KMS-11 (cell line): ENCODE measurements around the gene FRMD4A.
"Not testable (repeated sequence)": the region's sequence is repeated elsewhere in the genome, so short reads cannot be mapped to it uniquely, and the experiment has no call there.

Experiments
- H2AFZ ChIP-seq: fragments of 200-600 bp; sonication (generic); 2 replicates; pipeline ENCODE4 v1.6.1; 2016; ENCODE audit warnings: antibody characterized with exemption, mixed run types, low read depth
- H3K27ac ChIP-seq: fragments of 200-600 bp; sonication (generic); 2 replicates; pipeline ENCODE4 v1.6.1; 2016; ENCODE audit warnings: mild to moderate bottlenecking, mixed run types
- H3K27me3 ChIP-seq: fragments of 200-600 bp; sonication (generic); 2 replicates; pipeline ENCODE4 v1.6.1; 2017; ENCODE audit warnings: mild to moderate bottlenecking, low read depth, mixed run types, moderate library complexity; ENCODE audit not compliant: insufficient read depth
- H3K36me3 ChIP-seq: fragments of 200-600 bp; sonication (generic); 2 replicates; pipeline ENCODE4 v1.6.1; 2017; ENCODE audit warnings: mild to moderate bottlenecking, mixed run types; ENCODE audit not compliant: insufficient read depth
- H3K4me1 ChIP-seq: fragments of 200-600 bp; sonication (generic); 2 replicates; pipeline ENCODE4 v1.6.1; 2016; ENCODE audit warnings: mild to moderate bottlenecking, low read depth, mixed run types; ENCODE audit not compliant: poor library complexity, severe bottlenecking
- H3K4me2 ChIP-seq: fragments of 200-600 bp; sonication (generic); 2 replicates; pipeline ENCODE4 v1.7.0; 2016; ENCODE audit warnings: mild to moderate bottlenecking, mixed run types
- H3K4me3 ChIP-seq: fragments of 200-600 bp; sonication (generic); IDR thresholded peaks from 2 replicates; pipeline ENCODE4 v1.6.1; 2017; ENCODE audit warnings: low read depth, low read length, mixed read lengths; ENCODE audit not compliant: insufficient read depth
- H3K79me2 ChIP-seq: fragments of 200-600 bp; sonication (generic); 2 replicates; pipeline ENCODE4 v1.6.1; 2016; ENCODE audit warnings: low read depth, mixed run types; ENCODE audit not compliant: insufficient read depth
- H3K9ac ChIP-seq: fragments of 200-600 bp; sonication (generic); 2 replicates; pipeline ENCODE4 v1.6.1; 2016; ENCODE audit warnings: mild to moderate bottlenecking, mixed run types
- H4K20me1 ChIP-seq: fragments of 200-600 bp; sonication (generic); 2 replicates; pipeline ENCODE4 v1.6.1; 2016; ENCODE audit warnings: mild to moderate bottlenecking, mixed run types; ENCODE audit not compliant: insufficient read depth
- TF ChIP-seq, protein P1 (sequence below): fragments of 200-600 bp; sonication (generic); conservative IDR thresholded peaks from 2 replicates; pipeline ENCODE4 v1.6.1; 2017; ENCODE audit warnings: low read depth, mild to moderate bottlenecking, antibody characterized with exemption, low read length, moderate library complexity, mixed read lengths

The FRMD4A gene

DNA sequence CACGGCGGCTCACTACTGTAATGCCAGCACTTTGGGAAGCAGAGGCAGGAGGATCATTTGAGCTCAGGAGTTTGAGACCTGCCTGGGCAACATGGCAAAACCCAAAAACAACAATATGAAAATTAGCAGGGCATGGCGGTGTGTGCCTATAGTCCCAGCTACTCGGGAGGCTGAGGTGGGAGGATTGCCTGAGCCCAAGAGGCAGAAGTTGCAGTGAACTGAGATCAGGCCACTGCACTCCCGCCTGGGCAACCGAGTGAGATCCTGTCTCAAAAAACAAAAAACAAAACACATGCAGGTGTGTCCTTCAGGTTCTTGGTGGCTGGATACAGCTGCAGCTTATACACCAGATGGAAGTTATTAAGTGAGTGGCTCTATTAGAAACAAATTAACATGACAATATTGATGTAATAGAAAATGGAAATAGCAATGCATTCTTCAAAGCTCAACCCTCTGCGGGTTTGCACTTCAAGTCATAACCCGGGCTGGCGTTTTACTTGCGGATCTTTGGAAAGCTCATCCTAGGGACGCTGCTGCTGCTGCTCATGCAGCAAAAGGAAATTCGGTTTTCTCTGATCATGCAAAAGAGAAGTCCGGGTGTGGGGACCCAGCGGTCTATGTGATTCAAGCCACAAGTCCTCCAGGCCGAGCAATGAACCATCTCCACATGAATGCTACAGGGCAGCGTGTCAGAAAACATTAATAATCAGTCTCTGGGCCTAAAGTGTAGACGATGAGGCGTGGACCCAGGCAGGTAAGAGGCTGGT, 462.0 kb downstream of the FRMD4A start:
- no peaks in the 10 kb centered on the region for H3K4me1 ChIP-seq

DNA sequence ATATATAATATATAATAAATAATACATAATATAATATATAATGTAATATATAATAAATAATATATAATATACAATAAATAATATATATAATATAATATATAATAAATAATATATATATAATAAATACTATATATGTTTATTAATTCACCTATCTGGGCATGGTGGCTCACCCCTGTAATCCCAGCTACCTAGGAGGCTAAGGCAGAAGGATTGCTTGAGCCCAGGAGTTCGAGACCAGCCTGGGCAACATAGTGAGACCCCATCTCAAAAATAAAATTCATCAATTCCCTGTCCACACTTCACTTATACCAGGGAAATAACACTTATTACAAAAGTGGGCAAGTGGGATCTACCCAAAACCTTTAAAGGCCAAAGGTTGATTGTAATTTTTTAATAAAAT, 462.9 kb downstream of the FRMD4A start:
- Histone ChIP-seq H2AFZ (no peak overlapping the region), H3K27ac (no peak overlapping the region), H3K4me2 (no peak overlapping the region), H3K9ac (no peak overlapping the region), H3K4me1 (no peaks in the 10 kb centered on the region), H4K20me1 (no peaks in the 10 kb centered on the region), H3K79me2 (no peaks in the 10 kb centered on the region), H3K4me3 (no peak overlapping the region), H3K27me3 (no peaks in the 10 kb centered on the region), H3K36me3 (no peaks in the 10 kb centered on the region)
- TF ChIP-seq, protein P1, sequence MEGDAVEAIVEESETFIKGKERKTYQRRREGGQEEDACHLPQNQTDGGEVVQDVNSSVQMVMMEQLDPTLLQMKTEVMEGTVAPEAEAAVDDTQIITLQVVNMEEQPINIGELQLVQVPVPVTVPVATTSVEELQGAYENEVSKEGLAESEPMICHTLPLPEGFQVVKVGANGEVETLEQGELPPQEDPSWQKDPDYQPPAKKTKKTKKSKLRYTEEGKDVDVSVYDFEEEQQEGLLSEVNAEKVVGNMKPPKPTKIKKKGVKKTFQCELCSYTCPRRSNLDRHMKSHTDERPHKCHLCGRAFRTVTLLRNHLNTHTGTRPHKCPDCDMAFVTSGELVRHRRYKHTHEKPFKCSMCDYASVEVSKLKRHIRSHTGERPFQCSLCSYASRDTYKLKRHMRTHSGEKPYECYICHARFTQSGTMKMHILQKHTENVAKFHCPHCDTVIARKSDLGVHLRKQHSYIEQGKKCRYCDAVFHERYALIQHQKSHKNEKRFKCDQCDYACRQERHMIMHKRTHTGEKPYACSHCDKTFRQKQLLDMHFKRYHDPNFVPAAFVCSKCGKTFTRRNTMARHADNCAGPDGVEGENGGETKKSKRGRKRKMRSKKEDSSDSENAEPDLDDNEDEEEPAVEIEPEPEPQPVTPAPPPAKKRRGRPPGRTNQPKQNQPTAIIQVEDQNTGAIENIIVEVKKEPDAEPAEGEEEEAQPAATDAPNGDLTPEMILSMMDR: no peak

More for the DNA sequence above, 462.0 kb downstream of the FRMD4A start:
- Histone ChIP-seq H3K79me2 (no peaks in the 10 kb centered on the region), H3K36me3 (no peaks in the 10 kb centered on the region), H3K4me3 (no peak overlapping the region), H3K4me2 (no peak overlapping the region), H3K9ac (no peak overlapping the region), H2AFZ (no peak overlapping the region), H3K27ac (no peak overlapping the region), H4K20me1 (no peaks in the 10 kb centered on the region), H3K27me3 (no peaks in the 10 kb centered on the region)
- TF ChIP-seq, protein P1: no peak

DNA sequence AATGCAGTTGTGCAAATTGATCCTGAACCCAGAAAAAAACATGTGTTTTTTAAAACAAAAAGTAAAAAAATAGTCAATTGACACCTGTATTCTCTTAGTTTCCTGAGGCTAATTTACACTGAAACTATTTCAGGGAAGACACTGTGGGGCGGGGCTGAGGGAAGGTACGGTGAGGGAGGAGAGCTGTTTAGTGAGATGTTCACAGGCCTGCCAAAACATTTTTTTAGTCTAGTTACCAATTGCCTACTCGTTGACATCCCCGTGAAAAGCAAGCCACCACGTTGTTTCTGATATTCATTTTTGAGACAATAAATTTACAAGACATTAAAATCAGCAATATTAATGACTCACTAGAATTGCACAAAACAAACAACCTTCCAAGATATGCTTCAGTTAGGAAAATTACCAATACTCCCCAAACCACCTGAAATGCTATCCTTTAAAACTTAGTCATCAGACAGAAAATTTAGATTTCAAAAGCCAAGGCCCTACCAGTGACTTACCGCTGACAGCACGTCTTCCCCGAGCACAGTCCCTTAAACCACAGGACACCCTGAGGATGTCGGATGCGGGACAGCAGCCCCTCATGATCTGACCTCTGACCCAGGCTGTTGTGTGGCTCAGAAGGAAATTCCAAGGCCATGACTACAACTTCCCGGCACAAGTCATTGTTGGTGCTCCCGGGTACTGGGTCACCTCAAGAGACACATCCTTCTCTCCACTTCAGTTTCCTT, 464.8 kb downstream of the FRMD4A start:
- H4K20me1 ChIP-seq: no peaks in the 10 kb centered on the region
- no peaks in the 10 kb centered on the region for H3K27me3 ChIP-seq
- no peak overlapping the region for H3K27ac ChIP-seq
- TF ChIP-seq, protein P1: no peak
- no peak overlapping the region for H3K9ac ChIP-seq
- no peaks in the 10 kb centered on the region for H3K36me3 ChIP-seq
- H3K79me2 ChIP-seq: no peaks in the 10 kb centered on the region
- no peaks in the 10 kb centered on the region for H3K4me1 ChIP-seq
- H3K4me3 ChIP-seq: no peak overlapping the region
- no peak overlapping the region for H2AFZ ChIP-seq
- H3K4me2 ChIP-seq: no peak overlapping the region

DNA sequence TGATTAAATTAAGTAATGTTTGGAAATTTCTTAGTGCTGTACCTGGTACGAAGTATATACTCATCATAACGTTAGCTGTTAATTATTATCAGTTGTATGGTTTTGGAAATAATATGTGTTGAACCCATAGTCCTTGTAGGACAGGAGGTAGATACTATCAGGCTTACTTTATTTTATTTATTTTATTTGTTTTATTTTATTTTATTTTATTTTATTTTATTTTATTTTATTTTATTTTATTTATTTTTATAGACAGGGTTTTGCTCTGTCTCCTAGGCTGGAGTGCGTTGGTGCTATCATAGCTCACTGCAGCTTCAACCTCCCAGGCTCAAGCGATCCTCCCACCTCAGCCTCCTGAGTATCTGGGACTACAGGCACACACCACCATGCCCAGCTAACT, 465.5 kb downstream of the FRMD4A start:
- not testable (repeated sequence) for H3K4me3 ChIP-seq, H2AFZ ChIP-seq, H3K9ac ChIP-seq, H3K36me3 ChIP-seq, H3K27ac ChIP-seq, H4K20me1 ChIP-seq, H3K4me1 ChIP-seq, H3K79me2 ChIP-seq, H3K4me2 ChIP-seq, H3K27me3 ChIP-seq
